HS-27A (cell line): ENCODE measurements around the gene GREM2.

Experiments
- DNase-seq: peaks from one replicate; pipeline ENCODE4 v3.0.0-alpha.2; 2012; ENCODE audit warnings: low read depth, missing footprints

The GREM2 gene

DNA sequence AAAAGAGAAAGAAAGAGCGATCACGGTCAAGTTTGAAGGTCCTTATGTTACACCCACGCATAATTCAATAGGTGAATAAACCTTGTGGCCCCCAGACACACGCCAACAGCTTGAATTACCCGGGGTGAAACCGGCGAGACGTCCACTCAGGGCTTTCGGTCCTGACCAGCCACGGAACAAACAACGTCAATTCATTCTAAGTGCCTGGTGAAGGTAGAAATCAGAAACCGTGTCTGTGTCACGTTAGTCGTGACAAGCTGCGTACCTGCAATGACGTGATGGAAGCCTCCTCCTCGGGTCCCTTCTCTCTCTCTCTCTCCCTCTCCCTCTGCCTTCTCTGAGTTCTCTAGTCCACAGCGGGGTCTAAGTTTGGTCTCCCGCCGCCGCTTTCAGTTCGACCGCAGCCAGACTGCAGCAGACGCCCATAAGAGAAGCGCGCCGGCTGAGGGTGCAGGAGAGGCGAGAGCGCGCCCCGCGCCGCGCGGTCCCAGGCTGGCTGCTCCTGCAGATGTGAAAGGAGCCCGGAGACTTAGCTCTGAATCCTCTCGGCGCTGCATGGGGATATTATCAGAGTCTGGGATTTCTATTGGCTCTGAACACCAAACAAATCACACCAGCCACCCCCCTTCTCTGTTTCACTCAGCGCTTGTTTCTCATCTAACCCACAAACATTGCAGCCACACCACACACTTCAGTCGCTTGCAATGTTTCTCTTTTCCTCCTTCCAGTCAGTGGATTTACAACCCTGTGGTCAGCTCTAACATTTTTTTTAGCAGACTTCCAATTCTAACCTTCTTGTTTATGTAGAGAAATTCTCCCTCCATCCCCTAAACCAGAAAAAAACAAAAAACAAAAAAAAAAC is at the start of gene GREM2:
Gene GREM2 (minus strand): TSS at position 537 of the 862 bp plus-strand sequence. CDS start 118,680 bp downstream, outside the sequence.
- DNase-seq, result peak; percentile 24

DNA sequence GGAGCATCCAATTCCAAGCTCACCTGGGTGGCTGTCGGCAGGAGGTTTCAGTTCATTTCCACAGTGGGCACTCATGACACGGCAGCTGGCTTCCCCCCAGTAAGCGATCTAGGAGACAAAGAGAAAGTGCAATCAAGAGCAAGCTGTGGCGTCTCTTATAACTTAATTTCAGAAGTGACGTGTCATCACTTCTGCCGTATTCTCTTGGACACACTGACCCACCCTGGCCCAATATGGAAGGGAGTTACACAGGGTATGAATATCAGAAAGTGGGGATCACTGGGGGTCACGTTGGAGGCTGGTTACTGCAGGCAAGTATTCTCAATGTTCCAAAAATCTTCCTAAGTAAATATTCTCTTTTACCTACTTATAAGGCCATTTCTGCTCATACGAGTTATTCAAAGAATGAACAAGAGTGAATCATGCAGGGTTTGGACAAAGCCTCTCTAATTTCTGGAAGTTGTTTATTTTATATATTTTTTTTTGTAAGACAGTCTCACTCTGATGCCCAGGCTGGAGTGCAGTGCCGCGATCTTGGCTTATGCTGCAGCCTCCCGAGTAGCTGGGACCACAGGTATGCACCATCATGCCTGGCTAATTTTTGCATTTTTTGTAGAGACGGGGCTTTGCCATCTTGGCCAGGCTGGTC is 46.5 kb upstream of the GREM2 start:
- DNase-seq, result peak; percentile 48

DNA sequence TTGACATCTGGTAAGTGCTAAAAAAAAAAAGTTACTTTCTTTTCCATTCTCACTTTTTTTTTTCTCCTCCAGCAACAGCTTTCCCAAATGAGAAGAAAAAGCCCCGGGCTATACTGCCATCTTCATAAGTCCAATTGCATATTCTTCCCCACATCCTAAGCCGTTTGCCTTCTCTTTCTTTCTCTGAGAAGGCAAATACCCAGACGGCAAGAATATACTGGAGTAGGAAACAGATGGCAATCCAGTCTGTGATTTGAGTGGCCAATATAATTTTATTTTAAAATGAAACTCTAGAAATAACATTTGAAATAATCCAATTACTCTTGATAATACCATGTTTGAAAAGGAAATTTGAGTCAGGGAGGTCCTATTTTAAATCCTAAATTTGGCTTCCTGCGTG is 44.6 kb upstream of the GREM2 start:
- DNase-seq, result no peak

DNA sequence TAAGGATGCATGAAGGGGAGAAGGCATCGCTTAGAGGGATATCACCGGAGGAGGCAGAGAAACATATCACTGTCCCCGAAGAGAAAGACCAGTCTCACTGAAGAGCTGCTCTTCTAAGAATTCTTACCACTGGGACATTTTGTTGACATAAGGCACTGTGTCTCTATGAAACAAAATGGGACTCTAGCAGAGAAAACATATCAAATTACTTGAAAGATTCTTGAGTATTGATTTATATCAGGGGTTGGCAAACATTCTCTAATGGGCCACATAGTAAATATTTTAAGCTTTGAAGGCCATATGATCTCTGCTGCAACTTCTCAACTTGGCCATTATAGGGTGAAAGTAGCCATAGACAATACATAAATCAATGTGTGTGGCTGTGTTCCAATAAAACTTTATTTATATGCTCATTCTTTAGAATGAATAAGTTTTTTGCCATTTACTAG is 41.0 kb upstream of the GREM2 start:
- no peak for DNase-seq

DNA sequence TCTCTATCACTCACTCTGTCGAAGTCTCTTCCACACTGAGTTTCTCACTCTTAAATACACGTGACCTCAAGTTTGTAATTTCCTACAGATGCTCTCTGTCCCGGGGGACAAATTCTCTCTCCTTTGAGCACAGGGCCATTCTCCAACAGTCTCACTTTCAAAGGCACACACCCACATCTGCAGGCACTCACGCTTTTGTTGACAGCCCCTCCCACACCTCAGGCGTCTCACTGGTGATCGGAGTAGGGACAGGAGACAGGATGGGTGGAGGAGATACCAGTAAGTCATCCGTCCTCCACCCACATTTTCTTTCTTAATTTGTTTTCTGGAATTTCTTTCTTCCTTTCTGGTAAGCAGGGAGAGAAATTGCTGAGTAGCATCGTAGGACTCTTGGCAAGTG is 40.6 kb upstream of the GREM2 start:
- DNase-seq, result no peak

DNA sequence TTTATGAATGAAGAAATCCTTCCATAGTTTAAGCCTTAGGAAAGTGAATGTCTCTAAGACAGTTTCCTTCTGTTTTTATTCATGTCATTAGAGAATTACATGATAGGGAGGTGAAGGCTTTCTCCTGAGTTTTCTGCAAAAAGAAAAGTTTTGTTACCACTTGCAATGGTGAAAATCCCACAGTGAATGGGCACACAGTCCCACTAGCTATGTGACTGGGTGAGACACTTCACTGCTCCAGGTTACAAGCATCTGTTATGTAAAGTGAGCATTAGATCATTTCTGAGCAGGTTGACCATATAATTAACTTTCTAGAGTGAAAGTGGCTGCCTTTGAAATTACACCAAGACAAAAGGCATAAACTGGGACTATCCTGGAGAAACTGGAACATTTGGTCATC is 38.9 kb upstream of the GREM2 start:
- DNase-seq, result no peak

DNA sequence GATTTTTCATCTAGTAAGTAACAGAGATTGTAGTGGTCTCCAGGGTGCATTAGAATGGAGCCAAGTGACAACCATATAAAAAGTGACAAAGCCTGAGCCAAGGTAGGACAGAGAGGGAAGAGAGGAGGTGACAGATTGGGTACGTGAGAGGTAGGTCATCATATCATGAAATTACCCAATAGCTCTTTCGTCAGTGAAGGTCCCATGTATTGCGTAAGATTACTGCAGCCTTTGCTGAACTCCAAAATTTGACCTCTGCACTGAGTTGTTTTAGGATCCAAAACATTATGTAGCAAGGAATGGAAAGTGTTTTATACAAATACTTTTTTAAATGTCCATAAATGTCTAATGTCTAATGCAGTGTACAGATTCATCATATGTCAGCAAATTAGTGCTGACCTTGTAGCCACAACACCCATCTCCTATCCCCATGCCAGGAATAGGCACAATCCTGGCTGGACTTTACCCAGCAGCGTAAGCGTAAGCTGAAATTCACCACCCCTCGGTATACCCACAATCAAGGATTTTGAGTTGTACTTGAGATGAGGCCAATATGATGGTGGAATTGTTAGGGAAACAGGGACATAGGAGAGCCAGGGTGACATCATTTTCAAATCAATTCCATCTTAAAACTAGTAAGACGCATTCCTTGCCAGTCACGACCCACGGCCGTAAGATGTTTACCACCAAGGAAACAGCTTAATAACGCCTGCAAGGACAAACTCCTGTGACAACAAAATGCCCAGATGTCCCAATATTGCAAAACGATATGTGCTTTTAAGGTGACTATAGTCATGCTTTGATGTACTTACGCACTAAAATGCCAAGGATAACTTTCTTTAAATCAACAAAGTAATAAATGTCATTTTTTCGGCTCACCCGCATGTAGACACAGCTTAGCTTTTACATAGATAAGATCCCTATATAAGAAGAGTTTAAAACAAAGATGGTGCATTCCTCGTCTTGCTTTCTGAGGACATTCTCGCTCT is 38.1 kb upstream of the GREM2 start:
- DNase-seq, result no peak

DNA sequence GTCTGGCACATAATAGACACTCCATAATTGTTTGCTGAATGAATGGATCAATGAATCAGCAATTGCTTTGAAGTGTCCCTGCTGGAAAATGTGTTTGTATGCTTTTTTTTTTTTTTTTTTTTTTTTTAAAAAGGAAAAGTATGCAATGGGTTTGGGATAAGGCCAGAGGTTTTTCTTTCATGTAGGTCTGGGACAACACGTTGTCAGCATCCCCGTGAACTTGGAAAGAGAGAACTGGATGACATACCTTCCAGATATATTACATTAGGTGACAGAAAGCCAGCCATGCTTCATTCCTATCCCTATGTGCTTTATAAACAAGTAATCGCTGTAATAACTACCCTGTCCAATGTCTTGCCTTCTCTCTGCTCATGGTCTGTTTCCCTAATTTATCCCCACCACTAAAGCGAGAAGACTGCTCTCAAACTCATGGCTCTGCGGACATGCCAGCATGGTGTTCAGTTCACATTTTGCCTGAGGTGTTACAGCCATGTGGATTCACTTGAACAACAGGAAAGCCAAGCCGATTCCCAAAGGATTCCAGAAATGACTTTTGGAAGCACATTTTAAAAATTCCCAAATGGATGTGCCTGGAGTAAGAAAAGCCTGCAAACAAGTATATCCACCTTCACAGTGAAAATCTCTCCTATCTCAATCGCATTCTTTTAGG is 34.8 kb upstream of the GREM2 start:
- DNase-seq, result no peak

DNA sequence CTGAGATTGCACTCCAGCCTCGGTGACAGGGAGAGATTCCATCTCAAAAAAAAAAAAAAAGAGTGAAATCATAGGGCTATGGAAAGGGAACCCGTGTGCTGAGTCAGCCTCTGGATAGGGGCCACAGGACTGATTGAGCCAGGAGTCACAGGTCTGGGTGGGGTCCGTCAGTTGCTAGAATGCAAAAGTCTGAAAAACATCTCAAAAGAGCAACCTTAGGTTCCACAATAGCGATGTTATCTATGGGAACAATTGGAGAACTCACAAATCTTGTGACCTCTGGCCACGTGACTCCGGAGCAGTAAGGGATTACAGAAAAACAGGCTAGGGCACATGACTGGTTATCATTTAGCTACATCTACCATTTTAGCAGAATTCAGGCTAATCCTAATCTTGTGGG is 32.8 kb upstream of the GREM2 start:
- no peak for DNase-seq

DNA sequence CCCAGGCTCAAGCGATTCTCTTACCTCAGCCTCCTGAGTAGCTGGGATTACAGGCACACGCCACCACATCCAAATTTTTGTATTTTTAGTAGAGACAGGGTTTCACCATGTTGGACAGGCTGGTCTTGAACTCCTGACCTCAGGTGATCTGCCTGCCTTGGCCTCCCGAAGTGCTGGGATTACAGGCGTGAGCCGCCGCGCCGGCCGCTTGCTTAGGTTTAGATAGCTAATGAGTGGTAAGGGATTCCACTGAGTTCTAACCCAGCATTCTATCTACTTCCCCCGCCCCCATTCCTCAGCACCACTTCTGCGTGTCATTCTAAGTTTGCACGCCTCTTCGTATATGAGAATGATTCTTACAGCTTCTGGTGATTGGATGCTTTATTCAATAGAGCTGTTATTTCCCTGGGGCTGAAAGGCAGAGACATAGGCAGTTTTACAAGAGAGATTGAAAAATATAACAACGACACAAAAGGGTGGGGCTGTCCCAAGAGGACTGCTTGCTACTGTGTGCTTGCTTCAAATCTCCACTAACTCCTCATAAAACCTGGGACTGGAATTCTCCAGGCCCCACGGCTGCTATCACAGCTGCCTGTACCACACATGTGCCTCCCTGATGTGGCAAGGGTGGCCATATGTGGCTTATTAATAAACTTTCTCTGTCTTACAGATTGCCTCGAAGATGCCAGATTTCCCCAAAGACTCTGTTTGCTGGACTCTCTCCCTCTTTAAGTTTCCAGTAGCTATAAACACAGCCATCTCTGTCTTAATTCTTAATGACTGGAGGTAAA is 23.7 kb upstream of the GREM2 start:
- DNase-seq, result no peak

DNA sequence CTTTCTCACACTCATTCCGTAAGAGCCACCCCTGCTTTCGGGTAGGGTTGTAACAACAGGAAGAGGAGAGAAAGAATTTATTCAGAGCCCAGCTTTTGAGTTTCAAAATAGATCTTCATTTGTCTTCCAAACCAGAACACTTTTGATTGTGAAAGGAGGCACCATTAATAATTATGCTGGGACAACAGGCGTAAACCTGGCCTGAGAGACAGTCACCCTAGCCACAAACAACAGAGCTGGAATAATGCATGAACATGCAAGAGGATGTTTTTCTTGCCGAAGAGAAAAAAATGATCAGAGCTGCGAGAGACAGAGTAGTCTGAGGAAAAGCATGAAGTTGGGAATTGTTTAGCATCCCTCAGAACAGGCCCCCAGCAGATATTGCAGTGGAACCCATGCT is 18.5 kb upstream of the GREM2 start:
- DNase-seq, result no peak

DNA sequence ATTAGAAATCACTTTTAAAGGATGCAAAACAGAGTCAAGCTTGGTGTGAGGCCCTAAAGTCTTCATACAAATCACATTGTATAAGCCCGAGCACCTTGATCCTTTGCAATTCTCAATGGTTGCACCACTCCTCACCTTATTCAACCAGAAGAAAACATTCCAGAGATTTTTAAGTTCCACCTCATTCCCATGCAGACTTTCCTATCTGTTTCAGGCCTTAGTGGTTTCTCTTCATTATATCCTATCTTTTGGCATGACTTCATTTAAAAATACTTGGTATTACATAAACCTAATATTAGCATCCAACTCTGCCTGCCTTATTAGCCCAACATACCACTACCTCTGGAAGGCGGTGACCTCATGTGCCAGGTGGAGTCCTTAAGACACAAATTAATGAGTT is 9.3 kb upstream of the GREM2 start:
- peak; percentile 9 for DNase-seq

DNA sequence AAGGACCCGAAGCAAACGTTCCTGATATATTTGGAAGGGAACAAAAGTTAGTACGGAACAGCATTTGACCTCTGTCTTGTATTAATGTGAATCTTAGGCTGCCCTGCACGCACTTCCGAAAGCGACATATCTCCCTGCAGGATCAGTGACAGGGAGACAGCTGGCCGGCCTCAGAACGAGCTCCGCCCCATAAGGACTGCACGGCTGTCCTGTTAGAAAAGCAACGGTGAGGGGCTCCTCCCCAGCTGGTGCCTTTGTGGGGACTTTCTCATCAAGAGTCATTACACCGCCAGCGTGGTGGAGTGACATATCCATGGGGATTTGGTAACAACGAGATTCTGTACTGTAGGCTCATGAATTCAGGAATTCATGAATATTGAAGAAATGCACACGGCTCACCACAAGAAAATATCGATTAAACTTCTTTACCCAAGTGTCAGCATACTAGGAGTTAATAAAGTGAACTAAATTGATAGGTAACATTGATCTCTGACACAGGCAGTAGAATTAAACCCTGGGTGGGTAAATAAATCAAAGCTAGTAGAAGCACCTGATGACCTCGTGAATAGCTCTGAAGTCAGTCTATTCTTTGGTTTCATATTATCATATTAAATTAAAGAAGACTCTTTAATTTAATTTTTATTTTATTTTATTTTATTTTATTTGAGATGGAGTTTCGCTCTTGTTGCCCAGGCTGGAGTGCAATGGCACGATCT is 8.1 kb upstream of the GREM2 start:
- no peak for DNase-seq

DNA sequence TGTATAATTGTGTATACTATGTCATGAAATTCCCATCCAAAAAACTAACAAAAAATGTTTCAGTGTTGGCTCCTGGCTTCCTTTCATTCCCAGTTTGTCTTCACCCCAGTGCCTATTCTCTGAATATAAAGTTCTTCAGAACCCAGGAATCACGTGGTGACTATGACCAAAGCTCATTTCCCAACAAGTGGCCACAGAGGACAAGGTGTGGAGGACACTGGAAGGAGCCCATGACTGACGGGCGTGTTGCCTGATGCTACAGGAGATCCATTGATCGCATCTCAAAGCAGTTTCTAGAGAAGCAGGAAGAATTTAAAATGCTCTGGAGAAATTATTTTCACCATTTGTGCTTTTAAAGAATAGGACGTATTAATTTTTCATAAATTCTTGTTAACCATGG is 7.4 kb upstream of the GREM2 start:
- no peak for DNase-seq

DNA sequence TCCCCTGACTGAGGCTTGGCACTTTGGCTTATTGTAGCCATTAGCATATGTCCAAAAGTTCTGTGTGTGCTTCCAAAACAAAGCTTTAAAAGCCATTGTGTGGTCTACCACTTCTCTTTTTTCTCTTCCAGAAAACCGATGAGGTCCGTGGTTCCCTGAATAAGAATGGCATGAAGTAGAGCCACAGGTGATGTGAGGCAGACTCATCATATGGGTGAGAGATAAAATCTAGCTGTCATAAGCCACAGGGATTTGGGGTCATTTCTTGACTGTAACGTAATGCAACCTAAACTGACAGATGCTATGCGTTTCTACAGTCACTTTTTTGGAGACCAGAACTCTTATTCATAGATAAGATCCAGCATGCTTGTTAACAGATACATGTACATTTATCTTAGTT is 7.0 kb upstream of the GREM2 start:
- DNase-seq, result no peak

DNA sequence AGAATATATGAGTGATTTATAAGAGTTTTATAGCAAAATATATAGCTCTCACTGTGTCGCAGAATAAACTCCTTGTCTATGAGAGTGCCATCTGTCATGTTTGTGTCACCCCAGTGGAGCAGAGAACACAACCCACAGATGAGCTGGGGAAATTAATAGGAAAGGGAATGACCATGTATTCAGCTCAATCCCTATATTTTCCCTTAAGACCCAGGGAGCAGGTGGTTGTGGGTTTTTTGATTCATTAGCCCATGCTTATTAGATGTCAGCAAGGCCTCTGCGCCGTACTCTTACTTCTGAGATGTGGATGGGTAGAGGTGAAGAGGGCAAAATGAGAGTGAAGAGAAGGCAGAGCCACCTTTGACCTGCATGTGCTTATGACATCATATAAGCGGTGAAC is 4.1 kb upstream of the GREM2 start:
- no peak for DNase-seq

DNA sequence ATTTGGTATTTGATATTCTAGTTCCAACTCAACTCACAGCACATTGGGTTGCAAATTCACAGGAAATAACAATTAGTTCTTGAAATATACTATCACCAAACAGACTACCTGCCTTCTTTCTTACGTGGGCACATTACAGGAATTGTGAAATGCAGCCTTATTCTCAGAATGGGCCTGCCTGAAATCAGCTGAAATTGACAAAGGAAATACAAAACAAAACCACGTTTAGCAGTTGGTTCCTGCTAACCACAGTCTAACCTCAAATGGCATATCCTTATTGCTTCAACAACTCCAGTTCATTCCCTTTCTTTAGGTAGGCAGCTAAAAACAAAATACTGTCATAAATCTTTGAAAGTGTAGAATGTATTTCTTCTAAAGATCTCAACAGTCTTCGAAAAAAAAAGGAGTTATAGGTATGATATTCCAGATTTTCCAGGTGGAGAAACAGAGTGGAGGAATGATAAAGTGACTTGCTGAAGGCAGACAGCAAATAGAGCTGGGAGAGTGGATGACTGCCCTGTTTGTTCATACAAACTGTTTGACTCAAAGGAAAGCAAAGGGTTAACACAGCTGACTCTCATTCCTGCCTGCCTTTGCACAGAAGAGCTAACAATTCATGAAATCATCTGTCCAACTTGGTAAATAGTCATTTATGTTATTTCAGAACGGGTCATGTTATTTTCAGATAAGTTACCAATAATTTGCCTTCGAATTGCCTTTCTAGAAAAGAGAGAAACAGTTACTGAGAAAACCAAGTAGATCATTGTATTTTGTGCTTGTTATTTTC is 1.6 kb upstream of the GREM2 start:
- no peak for DNase-seq

DNA sequence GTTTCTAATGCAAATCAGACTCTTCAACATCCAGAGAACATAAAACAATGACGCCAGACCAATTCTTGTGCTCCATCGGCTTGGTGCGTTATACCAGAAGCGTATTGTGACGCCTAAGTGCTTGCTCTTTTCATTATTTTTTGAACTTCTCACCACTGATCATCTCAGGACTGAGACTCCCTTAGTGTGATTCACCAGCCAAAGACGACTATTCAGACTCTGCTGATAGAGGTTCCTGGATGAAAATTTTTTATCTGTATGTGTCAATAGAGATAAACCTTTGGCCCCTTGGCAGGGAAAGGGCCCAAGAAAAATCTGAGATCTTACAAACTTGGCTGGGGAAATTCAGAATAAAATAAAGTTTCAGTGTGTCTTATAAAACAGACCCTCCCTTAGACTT is 856 bp upstream of the GREM2 start:
- no peak for DNase-seq

DNA sequence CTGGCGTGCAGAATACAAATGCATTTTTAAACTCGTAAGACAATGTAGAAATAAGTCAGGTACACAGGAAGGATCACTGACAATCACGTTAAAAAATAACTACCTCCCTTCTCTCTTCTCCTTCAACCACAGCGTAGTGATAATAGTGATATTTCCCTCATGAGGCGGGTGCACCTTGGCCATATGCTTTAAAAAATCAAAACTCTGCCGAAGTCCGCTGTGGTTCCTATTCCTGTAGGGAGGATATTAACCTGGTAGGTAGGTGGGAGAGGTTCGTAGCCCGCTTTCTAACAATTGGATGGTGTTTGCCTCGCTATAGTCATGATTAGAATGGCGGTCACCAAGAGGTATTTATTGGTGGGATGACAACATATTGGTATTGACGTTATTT is 732 bp downstream of the GREM2 start:
- no peak for DNase-seq

DNA sequence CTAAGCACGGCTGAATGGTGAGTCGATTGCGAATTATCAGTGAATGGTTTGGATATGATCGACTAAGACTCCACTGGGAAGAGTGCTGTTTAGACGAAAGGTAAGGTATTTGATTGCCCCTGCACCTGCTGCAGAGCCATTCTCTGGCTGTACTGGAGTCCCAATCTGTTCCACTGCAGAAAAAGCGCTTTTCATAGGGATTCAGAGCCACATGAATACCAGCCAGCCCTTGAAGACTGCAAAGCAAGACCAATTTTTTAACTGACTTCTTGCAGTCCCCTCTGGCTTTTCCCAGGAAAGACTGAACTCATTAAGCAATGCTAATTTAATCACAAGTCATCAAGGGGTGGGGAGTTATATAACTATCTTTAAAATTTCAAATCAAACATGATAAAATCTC is 1.3 kb downstream of the GREM2 start:
- no peak for DNase-seq
